Suprapubic skin (tissue), 4 donors: ENCODE measurements around the gene HEBP1. TPM values are rescaled to one million over a fixed set of nuclear protein-coding genes. Genes with fewer than 3 reads are reported as not detected.

ENCODE experiments used
- DNase-seq, 2 donors: peaks; one replicate each; pipeline ENCODE4 v3.0.0-alpha.2; 2019; ENCODE audit warnings: low spot score in 2 of 2
- H3K27ac ChIP-seq: fragments of 200-600 bp; sonication (generic); one replicate; pipeline ENCODE4 v1.5.1; 2019
- H3K27me3 ChIP-seq: fragments of 200-600 bp; sonication (generic); one replicate; pipeline ENCODE4 v1.5.1; 2019
- H3K36me3 ChIP-seq: fragments of 200-600 bp; sonication (generic); one replicate; pipeline ENCODE4 v1.5.1; 2019
- H3K4me1 ChIP-seq: fragments of 200-600 bp; sonication (generic); one replicate; pipeline ENCODE4 v1.5.1; 2019
- H3K4me3 ChIP-seq: fragments of 200-600 bp; sonication (generic); one replicate; pipeline ENCODE4 v1.5.1; 2019; ENCODE audit warnings: mild to moderate bottlenecking
- H3K9me3 ChIP-seq: fragments of 200-600 bp; sonication (generic); one replicate; pipeline ENCODE4 v1.5.1; 2019
- CTCF ChIP-seq, 2 donors: fragments of 200-600 bp in 1 of 2; fragments of 450-650 bp in 1 of 2; sonication (generic) in 1 of 2; IDR thresholded peaks; one replicate each; pipeline ENCODE4 v1.5.1; 2016 to 2019; ENCODE audit warnings: antibody characterized with exemption in 2 of 2, mild to moderate bottlenecking in 1 of 2, moderate library complexity in 1 of 2
- EP300 ChIP-seq: sonication (generic); formaldehyde crosslinking; IDR thresholded peaks from one replicate; pipeline ENCODE4 v1.6.1; 2017; ENCODE audit warnings: antibody characterized with exemption
- POLR2A ChIP-seq, 2 donors: fragments of 450-650 bp; IDR thresholded peaks; one replicate each; pipeline ENCODE4 v1.6.1; 2017; ENCODE audit warnings: antibody characterized with exemption in 2 of 2, mild to moderate bottlenecking in 2 of 2, moderate library complexity in 2 of 2
- POLR2AphosphoS5 ChIP-seq, 3 donors: sonication (generic); formaldehyde crosslinking; IDR thresholded peaks; one replicate each; pipeline ENCODE4 v1.6.1; 2017; ENCODE audit warnings: antibody characterized with exemption in 3 of 3
- WGBS: methylation state at CpG from one replicate; pipeline ENCODE4 v1.1.5; 2018; 5-methylcytosine and 5-hydroxymethylcytosine counted together
- total RNA-seq, 4 donors: library from RNA; depleted of rRNA; stranded (reverse); fragments of >200 nt; gene quantifications; one replicate each; pipeline ENCODE4 v1.1.0, GENCODE V29; 2016

Gene HEBP1
- total RNA-seq, 4 donors from 2014 or later = 34.2 to 38.7 (median 36.2) TPM

- H3K4me3 ChIP-seq = peak within 1 kb of the TSS; percentile 99
- peak within 1 kb of the TSS; percentile 79 for H3K27ac ChIP-seq
- H3K9me3 ChIP-seq = no peaks in the 10 kb centered on the region
- H3K36me3 ChIP-seq = no peaks in the 10 kb centered on the region
- peaks cover 49% of the 10 kb centered on the region for H3K4me1 ChIP-seq
- TF ChIP-seq POLR2AphosphoS5 (IDR thresholded peaks at IDR 0.05) (peak in 1 of 3 donors; percentile 12), CTCF (IDR thresholded peaks at IDR 0.05) (no peak)
- peak; percentile 86 to 88 for DNase-seq
- no peaks in the 10 kb centered on the region for H3K27me3 ChIP-seq
- WGBS = 2% methylated on average over 40 of the region's 74 CpGs
Observed at GRCh38 chr12:13044002-13044905, 44.2 kb upstream of the HEBP1 start, which contains the start of gene FAM234B. TSS of gene FAM234B (plus strand) at chr12:13044381. CDS start at chr12:13044404, 23 bp downstream.

- no peaks in the 10 kb centered on the region for H3K9me3 ChIP-seq
- no peaks in the 10 kb centered on the region for H3K36me3 ChIP-seq
- TF ChIP-seq POLR2A (IDR thresholded peaks at IDR 0.05) (no peak), EP300 (no peak), POLR2AphosphoS5 (IDR thresholded peaks at IDR 0.05) (no peak), CTCF (IDR thresholded peaks at IDR 0.05) (no peak)
- H3K27ac ChIP-seq = no peak overlapping the region
- no peak overlapping the region for H3K4me3 ChIP-seq
- H3K27me3 ChIP-seq = no peaks in the 10 kb centered on the region
- peaks cover 62% of the 10 kb centered on the region for H3K4me1 ChIP-seq
- WGBS = 65% methylated on average over 4 of the region's 4 CpGs
- no peak for DNase-seq
Observed at GRCh38 chr12:13042666-13043230, 42.7 kb upstream of the HEBP1 start.

- WGBS = 63% methylated on average over 2 of the region's 2 CpGs
- no peak overlapping the region for H3K27ac ChIP-seq
- TF ChIP-seq EP300 (no peak), POLR2AphosphoS5 (IDR thresholded peaks at IDR 0.05) (no peak), POLR2A (IDR thresholded peaks at IDR 0.05) (no peak), CTCF (IDR thresholded peaks at IDR 0.05) (no peak)
Observed at GRCh38 chr12:13041224-13041623, 41.2 kb upstream of the HEBP1 start.

GRCh38 chr12:13039328-13039956 is 39.4 kb upstream of the HEBP1 start:
- Histone ChIP-seq H3K9me3 (no peaks in the 10 kb centered on the region), H3K4me1 (peaks cover 48% of the 10 kb centered on the region), H3K4me3 (no peak overlapping the region), H3K27ac (peak overlapping the region; percentile 36), H3K36me3 (no peaks in the 10 kb centered on the region), H3K27me3 (no peaks in the 10 kb centered on the region)
- WGBS = 48% methylated on average over 5 of the region's 5 CpGs
- TF ChIP-seq POLR2A (IDR thresholded peaks at IDR 0.05) (no peak), CTCF (IDR thresholded peaks at IDR 0.05) (no peak), EP300 (no peak), POLR2AphosphoS5 (IDR thresholded peaks at IDR 0.05) (no peak)
- DNase-seq = no peak

More at GRCh38 chr12:13041224-13041623, 41.2 kb upstream of the HEBP1 start:
- Histone ChIP-seq H3K9me3 (no peaks in the 10 kb centered on the region), H3K36me3 (no peaks in the 10 kb centered on the region), H3K4me3 (no peak overlapping the region), H3K4me1 (peaks cover 63% of the 10 kb centered on the region), H3K27me3 (no peaks in the 10 kb centered on the region)
- no peak for DNase-seq
